Vagina (tissue), 2 donors: ENCODE data around the gene SCAPER.

ENCODE experiments used
- POLR2A ChIP-seq, 2 donors: fragments of 450-650 bp; IDR thresholded peaks; one replicate each; pipeline ENCODE4 v1.6.1; 2017; ENCODE audit warnings: antibody characterized with exemption in 2 of 2, mild to moderate bottlenecking in 2 of 2, moderate library complexity in 2 of 2
- TF ChIP-seq, protein P1 (sequence below), 3 experiments: fragments of 450-650 bp in 2 of 3; fragments of 200-600 bp in 1 of 3; sonication (generic) in 1 of 3; IDR thresholded peaks; one replicate each; pipeline ENCODE4 v1.5.1; 2017 to 2019; ENCODE audit warnings: antibody characterized with exemption in 3 of 3, mild to moderate bottlenecking in 2 of 3, moderate library complexity in 2 of 3

GRCh38 chr15:76636059-76636458 lies 269.1 kb downstream of the SCAPER start:
- TF ChIP-seq, protein P1, sequence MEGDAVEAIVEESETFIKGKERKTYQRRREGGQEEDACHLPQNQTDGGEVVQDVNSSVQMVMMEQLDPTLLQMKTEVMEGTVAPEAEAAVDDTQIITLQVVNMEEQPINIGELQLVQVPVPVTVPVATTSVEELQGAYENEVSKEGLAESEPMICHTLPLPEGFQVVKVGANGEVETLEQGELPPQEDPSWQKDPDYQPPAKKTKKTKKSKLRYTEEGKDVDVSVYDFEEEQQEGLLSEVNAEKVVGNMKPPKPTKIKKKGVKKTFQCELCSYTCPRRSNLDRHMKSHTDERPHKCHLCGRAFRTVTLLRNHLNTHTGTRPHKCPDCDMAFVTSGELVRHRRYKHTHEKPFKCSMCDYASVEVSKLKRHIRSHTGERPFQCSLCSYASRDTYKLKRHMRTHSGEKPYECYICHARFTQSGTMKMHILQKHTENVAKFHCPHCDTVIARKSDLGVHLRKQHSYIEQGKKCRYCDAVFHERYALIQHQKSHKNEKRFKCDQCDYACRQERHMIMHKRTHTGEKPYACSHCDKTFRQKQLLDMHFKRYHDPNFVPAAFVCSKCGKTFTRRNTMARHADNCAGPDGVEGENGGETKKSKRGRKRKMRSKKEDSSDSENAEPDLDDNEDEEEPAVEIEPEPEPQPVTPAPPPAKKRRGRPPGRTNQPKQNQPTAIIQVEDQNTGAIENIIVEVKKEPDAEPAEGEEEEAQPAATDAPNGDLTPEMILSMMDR (IDR thresholded peaks at IDR 0.05): no peak
- no peak for TF ChIP-seq POLR2A (IDR thresholded peaks at IDR 0.05)
